ENCODE data around the gene ENDOU.

- TF ChIP-seq POLR2A (IDR thresholded peaks at IDR 0.05) (no peak), CTCF (IDR thresholded peaks at IDR 0.05) (no peak), POLR2AphosphoS5 (IDR thresholded peaks at IDR 0.05) (no peak)
These were observed 14.7 kb upstream of the ENDOU start for GRCh38 chr12:47739979-47740378.
